Ectodermal cell (in vitro differentiated cells): ENCODE data around the gene PCOLCE2.

Experiments
- H3K27ac ChIP-seq: 2 replicates; pipeline ENCODE4 v1.7.0; 2013; ENCODE audit warnings: mild to moderate bottlenecking, low read depth, low read length; ENCODE audit not compliant: insufficient read depth, poor library complexity, severe bottlenecking
- H3K27me3 ChIP-seq: 2 replicates; pipeline ENCODE4 v1.7.0; 2013; ENCODE audit warnings: mild to moderate bottlenecking, low read length; ENCODE audit not compliant: insufficient read depth, control insufficient read depth, poor library complexity, severe bottlenecking
- H3K36me3 ChIP-seq: one replicate; pipeline ENCODE4 v1.7.0; 2013; ENCODE audit warnings: low read length; ENCODE audit not compliant: control insufficient read depth, insufficient read depth
- H3K4me1 ChIP-seq: one replicate; pipeline ENCODE4 v1.7.0; 2013; ENCODE audit warnings: low read length; ENCODE audit not compliant: control insufficient read depth, insufficient read depth
- H3K4me3 ChIP-seq: 2 replicates; pipeline ENCODE4 v1.7.0; 2013; ENCODE audit warnings: low read depth, low read length, control low read depth; ENCODE audit not compliant: insufficient read depth
- H3K9me3 ChIP-seq: 2 replicates; pipeline ENCODE4 v1.7.0; 2013; ENCODE audit warnings: mild to moderate bottlenecking, low read length, moderate library complexity; ENCODE audit not compliant: control insufficient read depth
- WGBS, 2 experiments: methylation state at CpG; one replicate each; pipeline ENCODE4 v1.1.7; 2013; ENCODE audit warnings: missing lambda C conversion rate in 2 of 2; 5-methylcytosine and 5-hydroxymethylcytosine counted together

The PCOLCE2 gene

DNA sequence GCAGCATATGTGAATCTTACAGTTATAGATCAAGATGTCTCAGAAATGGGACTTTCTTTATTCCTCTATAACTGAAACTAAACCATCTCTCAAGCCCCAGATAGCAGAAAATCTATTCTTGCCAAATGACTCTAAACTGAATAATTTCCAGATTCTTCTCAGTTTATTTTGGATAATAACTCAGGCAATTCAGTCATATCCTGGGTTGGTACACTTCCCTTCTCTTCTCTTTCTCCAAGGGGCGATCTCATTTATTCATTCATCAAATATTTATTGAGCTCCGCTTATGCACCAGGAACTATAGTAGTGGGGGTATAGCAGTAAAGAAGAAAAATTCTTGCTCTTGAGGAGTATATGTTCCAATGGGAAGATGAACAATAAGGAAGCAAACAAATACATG lies 13.5 kb upstream of the PCOLCE2 start:
- Histone ChIP-seq H3K36me3 (no peaks in the 10 kb centered on the region), H3K27me3 (no peaks in the 10 kb centered on the region), H3K4me1 (no peaks in the 10 kb centered on the region), H3K27ac (no peak overlapping the region), H3K9me3 (no peaks in the 10 kb centered on the region), H3K4me3 (no peak overlapping the region)
- no CpG with 5 or more reads among the region's 2 CpGs for whole genome bisulfite sequencing, 2 experiments

DNA sequence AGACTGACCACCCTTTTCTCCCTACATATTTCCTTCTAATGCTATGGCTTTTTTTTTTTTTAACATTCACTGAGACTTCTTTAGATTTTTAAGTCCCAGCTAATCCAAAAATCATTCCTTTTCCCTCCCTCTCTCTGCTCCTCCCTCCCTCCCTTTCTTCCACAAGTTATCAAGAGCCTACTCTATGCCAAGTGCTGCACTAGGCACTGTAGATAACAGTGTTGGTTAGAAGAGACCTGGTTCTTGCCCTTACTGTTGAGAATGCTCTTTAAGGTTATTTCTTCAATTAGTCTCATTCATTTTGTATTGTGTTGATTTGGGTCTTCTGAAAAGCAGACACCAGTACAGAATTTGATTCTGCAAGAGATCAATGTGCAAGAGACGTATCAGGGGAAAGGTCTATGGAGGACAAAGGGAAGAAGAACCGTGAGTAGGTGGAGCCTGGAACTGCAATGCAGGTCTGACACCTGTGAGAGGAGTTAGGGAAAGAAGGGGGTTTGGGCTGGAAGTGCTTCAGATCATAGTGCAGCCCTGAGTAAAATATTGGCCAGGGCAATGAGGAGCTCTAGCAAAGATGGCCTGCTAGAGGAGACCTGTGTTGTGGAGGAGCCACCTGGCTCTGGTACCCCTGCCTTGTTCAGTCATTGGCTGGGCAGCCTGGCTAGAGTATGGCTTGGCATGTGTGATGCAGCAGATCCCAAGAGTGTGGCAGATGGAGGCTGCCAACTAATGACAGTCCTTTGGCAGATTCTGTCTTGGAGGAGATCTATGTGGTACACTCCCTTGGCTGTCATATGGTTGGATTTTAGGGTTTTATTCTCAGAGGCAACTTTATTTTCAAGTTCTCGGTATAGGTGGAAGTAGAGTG lies 9.7 kb upstream of the PCOLCE2 start:
- Histone ChIP-seq H3K36me3 (no peaks in the 10 kb centered on the region), H3K9me3 (no peaks in the 10 kb centered on the region), H3K4me1 (no peaks in the 10 kb centered on the region), H3K27ac (no peak overlapping the region), H3K4me3 (no peak overlapping the region), H3K27me3 (no peaks in the 10 kb centered on the region)
- WGBS, 2 experiments: 91 to 95% methylated on average over 3 of the region's 3 CpGs

DNA sequence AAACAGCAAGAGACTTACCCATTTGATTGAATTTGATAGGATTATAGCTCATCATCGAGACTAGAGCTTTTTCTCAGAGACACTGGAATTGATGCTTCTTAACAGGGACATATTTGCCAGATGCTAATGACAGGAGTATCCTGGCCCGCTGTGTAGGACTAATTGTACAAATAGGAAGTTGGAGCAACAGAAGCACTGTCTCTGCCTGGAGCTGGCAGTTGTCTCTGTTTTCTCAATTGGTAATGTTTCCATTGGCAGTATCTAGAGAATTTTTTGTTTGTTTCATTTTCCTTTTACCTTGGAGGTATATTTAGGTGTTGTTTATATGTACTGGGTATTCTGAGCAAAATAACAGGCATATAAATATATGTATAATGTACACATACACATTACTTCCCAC lies 8.9 kb upstream of the PCOLCE2 start:
- H3K27me3 ChIP-seq: no peaks in the 10 kb centered on the region
- no peaks in the 10 kb centered on the region for H3K9me3 ChIP-seq
- no peak overlapping the region for H3K27ac ChIP-seq
- H3K36me3 ChIP-seq: no peaks in the 10 kb centered on the region
- no peak overlapping the region for H3K4me3 ChIP-seq
- H3K4me1 ChIP-seq: no peaks in the 10 kb centered on the region
- WGBS, 2 experiments: 91 to 98% methylated on average over 2 of the region's 2 CpGs

DNA sequence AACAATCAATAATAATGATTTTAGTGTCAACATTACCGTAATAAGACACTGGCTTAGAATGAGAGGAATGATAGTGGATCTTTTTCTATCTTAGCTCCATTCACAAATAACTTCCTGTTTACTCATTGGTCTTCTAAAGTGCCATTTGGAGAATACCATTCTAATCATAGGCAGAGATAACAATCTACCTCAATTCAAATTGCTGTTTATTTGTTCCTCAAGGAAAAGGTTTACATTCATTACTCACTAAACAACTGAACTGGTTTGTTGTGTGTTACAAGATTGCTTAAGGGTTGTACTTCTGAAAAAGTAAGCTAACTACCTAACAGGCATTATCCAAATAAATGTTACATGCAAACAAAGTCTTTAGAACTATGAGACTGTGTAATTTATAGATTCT lies 8.1 kb upstream of the PCOLCE2 start:
- no peak overlapping the region for H3K27ac ChIP-seq
- H3K4me3 ChIP-seq: no peak overlapping the region
- no peaks in the 10 kb centered on the region for H3K9me3 ChIP-seq
- no peaks in the 10 kb centered on the region for H3K27me3 ChIP-seq
- no peaks in the 10 kb centered on the region for H3K4me1 ChIP-seq
- 100% methylated on average over 1 of the region's 1 CpG; no CpG with 5 or more reads in 1 of the 2 experiments for WGBS, 2 experiments
- H3K36me3 ChIP-seq: no peaks in the 10 kb centered on the region

DNA sequence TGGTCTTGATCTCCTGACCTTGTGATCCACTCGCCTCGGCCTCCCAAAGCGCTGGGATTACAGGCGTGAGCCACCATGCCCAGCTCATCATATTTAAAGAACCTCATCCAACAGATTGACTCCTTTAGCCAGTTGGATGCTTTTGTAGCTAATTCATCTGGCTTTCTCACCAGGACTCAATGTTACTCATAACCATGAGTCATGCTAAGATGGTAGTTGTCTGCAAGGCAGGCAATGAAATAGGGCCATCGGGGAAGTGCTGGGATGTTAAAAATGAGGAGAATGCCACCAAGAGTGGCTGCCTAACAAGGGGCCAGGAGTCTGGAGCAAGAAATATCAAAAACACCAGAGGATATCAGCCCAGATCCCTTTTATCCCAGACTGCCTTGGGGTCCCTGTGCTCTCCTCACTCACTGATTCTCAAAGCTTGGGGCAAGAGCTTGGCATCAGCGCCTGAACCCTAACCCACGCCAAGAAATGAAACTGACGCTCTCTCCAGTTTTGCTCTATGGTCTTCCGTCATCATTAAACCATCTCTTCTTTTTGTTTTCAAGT lies 7.4 kb upstream of the PCOLCE2 start:
- no peak overlapping the region for H3K4me3 ChIP-seq
- H3K27me3 ChIP-seq: no peaks in the 10 kb centered on the region
- H3K4me1 ChIP-seq: no peaks in the 10 kb centered on the region
- no peak overlapping the region for H3K27ac ChIP-seq
- H3K9me3 ChIP-seq: no peaks in the 10 kb centered on the region
- H3K36me3 ChIP-seq: no peaks in the 10 kb centered on the region
- WGBS, 2 experiments: 89 to 94% methylated on average over 9 of the region's 9 CpGs

DNA sequence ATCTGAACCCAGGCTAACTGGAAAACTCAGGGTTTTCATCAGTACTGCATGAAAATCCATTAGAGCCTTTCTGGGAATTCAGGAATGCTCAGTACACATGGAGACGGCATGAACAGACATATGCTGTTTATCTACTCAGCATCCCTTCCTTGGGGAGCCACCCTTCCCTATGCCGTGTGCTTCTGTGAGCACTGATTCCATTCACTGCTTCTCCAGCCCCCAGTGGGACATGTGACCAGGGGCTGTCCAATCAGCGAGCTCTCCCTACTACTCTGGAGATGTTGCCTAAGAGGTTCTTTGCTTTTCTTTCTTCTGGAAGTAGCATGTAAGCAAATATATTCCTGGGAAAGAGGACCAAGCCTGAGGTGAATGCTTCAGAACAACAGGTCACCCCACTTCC lies 5.6 kb upstream of the PCOLCE2 start:
- Histone ChIP-seq H3K27me3 (peaks cover 11% of the 10 kb centered on the region), H3K9me3 (no peaks in the 10 kb centered on the region), H3K27ac (no peak overlapping the region), H3K4me3 (no peak overlapping the region), H3K4me1 (no peaks in the 10 kb centered on the region), H3K36me3 (no peaks in the 10 kb centered on the region)
- 94 to 97% methylated on average over 3 of the region's 3 CpGs for WGBS, 2 experiments

DNA sequence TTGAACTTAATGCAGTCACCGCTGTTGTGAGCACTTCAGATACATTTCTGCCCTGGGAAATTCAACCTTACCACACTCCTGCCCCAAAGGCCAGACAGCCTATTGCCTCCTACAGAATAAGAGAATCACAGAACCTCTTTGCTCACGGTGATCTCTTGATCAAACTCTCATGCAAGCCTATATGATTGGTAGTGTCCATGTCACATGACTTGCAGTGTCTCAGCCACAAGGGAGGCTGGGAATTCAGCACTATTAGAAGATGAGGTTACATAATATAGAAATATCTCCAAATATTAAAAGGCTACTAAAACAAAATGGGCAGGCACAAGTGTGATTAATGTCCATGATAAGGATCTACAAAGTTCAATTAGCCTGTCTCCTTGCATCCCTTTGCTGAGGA lies 3.8 kb upstream of the PCOLCE2 start:
- Histone ChIP-seq H3K27ac (no peak overlapping the region), H3K27me3 (peaks cover 23% of the 10 kb centered on the region), H3K4me3 (no peak overlapping the region), H3K9me3 (no peaks in the 10 kb centered on the region), H3K36me3 (no peaks in the 10 kb centered on the region), H3K4me1 (no peaks in the 10 kb centered on the region)
- WGBS, 2 experiments: 93 to 95% methylated on average over 2 of the region's 2 CpGs

DNA sequence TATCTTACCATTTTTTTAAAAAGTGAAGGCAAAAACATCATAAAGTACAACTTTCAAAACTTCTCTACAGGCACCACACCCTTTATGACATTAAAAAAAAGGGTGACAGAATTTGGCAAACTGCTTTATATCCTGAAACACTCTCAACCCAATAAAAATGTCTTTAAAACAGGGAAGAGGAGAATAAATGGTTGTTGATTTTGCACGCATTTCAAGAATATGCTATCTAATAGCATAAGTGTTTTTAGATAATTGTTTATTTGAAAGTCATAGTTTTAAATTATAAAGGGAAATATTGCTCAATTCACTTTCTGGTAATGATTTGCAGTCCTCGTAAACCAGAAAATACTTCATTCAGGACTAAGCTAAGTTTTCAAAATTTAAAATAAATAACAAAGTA lies 1.7 kb upstream of the PCOLCE2 start:
- Histone ChIP-seq H3K27ac (no peak overlapping the region), H3K27me3 (peaks cover 23% of the 10 kb centered on the region), H3K36me3 (no peaks in the 10 kb centered on the region), H3K9me3 (no peaks in the 10 kb centered on the region), H3K4me1 (no peaks in the 10 kb centered on the region), H3K4me3 (no peak overlapping the region)
- WGBS, 2 experiments: 100% methylated on average over 1 of the region's 2 CpGs; no CpG with 5 or more reads in 1 of the 2 experiments

DNA sequence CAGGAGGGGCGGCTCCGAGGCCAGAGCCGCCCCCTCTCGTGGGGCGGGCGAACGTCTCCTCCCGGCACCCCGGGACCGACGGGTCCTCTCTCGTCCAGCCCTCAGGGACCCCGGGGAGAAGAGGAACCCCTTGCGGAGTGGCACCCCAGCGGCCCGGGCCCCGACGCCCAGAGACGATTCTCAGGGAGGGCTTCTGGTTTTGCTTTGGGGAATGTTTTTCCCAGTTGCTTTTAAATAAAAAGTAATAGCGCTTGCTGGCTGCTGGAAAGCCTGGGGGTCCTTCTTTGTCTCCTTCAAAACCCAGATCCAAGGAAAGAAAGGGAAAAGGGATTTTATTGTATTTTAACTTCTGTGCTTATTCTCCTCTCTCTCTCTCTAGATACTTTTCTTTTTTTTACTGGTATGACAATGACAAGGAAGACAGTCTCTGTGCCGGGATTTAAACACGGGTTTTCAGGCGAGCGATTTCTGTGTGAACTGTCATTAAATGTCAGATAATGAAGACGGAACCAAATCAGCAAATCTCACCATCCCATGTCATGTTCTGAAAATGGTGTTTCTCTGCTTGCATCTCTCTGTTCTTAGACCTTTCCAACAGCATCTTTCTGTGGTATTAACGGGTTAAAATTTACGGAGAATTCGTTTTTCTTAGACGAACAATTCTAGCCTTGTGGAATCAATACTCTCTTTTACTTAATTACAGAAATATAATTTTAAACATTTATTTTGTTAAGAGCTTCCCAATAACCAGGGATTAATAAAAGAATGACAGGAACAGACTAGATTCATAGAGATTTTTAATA lies 530 bp upstream of the PCOLCE2 start:
- Histone ChIP-seq H3K9me3 (no peaks in the 10 kb centered on the region), H3K36me3 (no peaks in the 10 kb centered on the region), H3K27me3 (peaks cover 23% of the 10 kb centered on the region), H3K4me3 (peak overlapping the region; percentile 71), H3K27ac (no peak overlapping the region), H3K4me1 (no peaks in the 10 kb centered on the region)
- 16 to 24% methylated on average over 26 to 29 of the region's 29 CpGs for WGBS, 2 experiments

DNA sequence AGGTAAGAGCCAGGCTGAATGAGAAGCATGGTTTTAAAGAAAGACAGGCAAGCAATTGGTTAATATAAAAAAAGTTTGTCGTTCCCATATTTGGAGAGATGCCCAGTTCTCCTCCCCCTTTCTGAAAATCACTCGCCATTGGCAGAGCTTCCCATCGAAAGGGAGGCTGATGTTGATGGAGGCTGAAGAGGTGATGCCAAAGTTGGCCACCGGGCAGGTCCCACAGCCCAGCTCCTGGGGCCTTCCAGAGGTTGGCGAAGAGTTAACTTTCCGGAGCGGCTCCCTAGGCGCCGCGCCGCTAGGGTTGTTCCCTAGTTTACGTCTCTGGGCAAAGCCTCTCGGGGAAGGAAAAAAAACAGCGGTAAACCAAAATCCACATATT lies 793 bp downstream of the PCOLCE2 start:
- WGBS, 2 experiments: 3 to 4% methylated on average over 14 of the region's 14 CpGs
- H3K4me3 ChIP-seq: peak overlapping the region; percentile 71

More for the DNA sequence above, 793 bp downstream of the PCOLCE2 start:
- no peaks in the 10 kb centered on the region for H3K9me3 ChIP-seq
- no peaks in the 10 kb centered on the region for H3K36me3 ChIP-seq
- no peaks in the 10 kb centered on the region for H3K4me1 ChIP-seq
- no peak overlapping the region for H3K27ac ChIP-seq
- H3K27me3 ChIP-seq: peaks cover 23% of the 10 kb centered on the region
